Measurements from ENCODE around the gene SMARCC1. TPM values are rescaled to one million over a fixed set of nuclear protein-coding genes. Genes with fewer than 3 reads are reported as not detected.
"Not testable (repeated sequence)": the region's sequence is repeated elsewhere in the genome, so short reads cannot be mapped to it uniquely, and the experiment has no call there.

The SMARCC1 gene
- 10 to 100 TPM; 28.2 to 51.7 (median 31.2) TPM for total RNA-seq

DNA sequence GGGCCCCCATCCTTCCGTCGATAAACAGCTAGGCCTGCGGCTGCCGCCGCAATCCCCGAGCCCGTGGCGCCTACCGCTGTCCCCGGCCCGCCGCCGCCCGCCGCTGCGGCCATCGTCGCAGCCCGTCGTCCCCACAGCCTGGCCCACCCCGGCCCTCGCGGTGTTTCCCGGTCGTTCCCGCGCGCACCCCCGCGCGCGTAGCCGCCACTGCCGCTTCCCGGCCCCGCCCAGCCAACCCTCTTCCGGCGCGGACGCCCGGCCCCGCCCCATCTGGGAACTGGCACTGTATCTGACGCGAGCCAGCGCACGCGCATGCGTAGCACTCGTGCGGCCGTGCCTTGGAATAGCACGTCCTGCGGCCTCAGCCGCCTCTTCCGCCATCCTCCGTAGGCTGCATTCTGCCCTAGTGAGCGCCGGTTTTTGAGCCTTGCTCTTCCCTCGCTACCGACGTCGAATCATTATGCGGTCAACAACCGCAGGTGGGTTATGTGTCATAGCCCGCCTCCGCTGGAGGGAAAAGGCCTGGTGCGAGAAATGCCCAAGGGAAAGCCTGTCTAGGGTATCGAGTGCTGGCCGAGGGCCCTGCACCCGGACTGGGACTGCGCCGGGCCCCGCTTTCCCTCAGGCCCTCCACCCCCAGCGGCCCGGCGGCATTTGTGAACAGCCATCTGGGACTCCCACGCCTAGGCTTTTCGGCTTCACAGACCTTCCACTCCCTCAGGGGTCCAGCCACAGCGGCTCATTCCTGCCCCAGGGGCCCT is at the start of gene SMARCC1:
SMARCC1 (minus strand) TSS at position 209 of the 761 bp plus-strand sequence; CDS start at position 113, 96 bp downstream.
- H3K4me3 ChIP-seq, result peak within 1 kb of the TSS; percentile 83 to 100 (median 92)
- intact Hi-C loops (cut with DNase I), result no loop called here
- 0% methylated on average over 21 to 33 of the region's 79 CpGs for WGBS, 2 donors
- H3K36me3 ChIP-seq, result no peaks in the 10 kb centered on the region
- H3K4me1 ChIP-seq, result peaks cover 5 to 47% (median 23%) of the 10 kb centered on the region in 3 donors
- TF ChIP-seq, protein P1, sequence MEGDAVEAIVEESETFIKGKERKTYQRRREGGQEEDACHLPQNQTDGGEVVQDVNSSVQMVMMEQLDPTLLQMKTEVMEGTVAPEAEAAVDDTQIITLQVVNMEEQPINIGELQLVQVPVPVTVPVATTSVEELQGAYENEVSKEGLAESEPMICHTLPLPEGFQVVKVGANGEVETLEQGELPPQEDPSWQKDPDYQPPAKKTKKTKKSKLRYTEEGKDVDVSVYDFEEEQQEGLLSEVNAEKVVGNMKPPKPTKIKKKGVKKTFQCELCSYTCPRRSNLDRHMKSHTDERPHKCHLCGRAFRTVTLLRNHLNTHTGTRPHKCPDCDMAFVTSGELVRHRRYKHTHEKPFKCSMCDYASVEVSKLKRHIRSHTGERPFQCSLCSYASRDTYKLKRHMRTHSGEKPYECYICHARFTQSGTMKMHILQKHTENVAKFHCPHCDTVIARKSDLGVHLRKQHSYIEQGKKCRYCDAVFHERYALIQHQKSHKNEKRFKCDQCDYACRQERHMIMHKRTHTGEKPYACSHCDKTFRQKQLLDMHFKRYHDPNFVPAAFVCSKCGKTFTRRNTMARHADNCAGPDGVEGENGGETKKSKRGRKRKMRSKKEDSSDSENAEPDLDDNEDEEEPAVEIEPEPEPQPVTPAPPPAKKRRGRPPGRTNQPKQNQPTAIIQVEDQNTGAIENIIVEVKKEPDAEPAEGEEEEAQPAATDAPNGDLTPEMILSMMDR (IDR thresholded peaks at IDR 0.05), result peak in 1 of 6 experiments; percentile 23
- TF ChIP-seq POLR2A (IDR thresholded peaks at IDR 0.05), result peak in 3 of 4 donors; percentile 79 to 93 (median 87)
- peak; percentile 88 for DNase-seq
- no peaks in the 10 kb centered on the region for H3K9me3 ChIP-seq
- H3K27me3 ChIP-seq, result no peaks in the 10 kb centered on the region
- H3K27ac ChIP-seq, result peak within 1 kb of the TSS; percentile 97 to 100 (median 98)

DNA sequence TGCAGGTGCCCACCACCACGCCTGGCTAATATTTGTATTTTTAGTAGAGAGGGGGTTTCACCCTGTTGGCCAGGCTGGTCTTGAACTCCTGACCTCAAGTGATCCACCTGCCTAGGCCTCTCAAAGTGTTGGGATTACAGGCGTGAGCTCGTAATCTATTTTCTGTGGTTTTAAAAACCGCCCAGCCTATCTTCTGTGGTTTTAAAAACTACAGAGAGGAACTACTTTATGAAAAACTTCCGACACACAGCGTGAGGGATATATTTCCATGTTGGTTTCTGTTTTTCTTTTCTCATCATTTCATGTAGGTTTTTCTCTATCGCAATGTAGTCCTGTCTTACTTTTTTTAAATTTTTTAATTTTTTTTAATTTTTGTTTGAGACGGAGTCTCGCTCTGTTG is 47.8 kb upstream of the SMARCC1 start:
- H3K27me3 ChIP-seq; H3K4me3 ChIP-seq; H3K27ac ChIP-seq; DNase-seq; H3K9me3 ChIP-seq; intact Hi-C loops (cut with DNase I): not testable (repeated sequence)
- Histone ChIP-seq H3K4me1 (peaks cover 8 to 23% (median 17%) of the 10 kb centered on the region in 3 donors), H3K36me3 (peaks cover 20 to 75% (median 58%) of the 10 kb centered on the region in 3 donors)
- 72 to 78% methylated on average over 8 to 9 of the region's 9 CpGs for WGBS, 2 donors

DNA sequence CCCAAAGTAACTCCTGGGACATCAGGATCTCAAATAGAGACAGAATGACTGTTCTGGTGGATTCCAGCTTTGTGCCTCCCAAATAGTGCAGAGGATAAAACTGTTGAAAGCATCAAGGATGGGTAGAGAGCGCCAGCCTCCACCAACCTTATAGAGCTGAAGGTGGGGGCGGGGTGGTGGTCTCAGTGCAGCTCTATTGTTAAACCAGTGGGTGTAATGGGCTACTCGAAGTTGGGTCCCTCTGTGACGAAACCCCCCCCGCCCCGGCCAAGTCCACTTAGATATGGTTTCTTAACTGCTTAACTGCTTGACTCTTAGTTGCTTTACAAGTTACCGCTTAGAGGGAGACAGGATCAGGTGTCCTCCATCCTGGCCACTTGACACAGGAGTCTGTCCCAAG is 43.9 kb upstream of the SMARCC1 start:
- H3K4me3 ChIP-seq, result peak overlapping the region; percentile 81 to 89 (median 86)
- DNase-seq, result no peak

DNA sequence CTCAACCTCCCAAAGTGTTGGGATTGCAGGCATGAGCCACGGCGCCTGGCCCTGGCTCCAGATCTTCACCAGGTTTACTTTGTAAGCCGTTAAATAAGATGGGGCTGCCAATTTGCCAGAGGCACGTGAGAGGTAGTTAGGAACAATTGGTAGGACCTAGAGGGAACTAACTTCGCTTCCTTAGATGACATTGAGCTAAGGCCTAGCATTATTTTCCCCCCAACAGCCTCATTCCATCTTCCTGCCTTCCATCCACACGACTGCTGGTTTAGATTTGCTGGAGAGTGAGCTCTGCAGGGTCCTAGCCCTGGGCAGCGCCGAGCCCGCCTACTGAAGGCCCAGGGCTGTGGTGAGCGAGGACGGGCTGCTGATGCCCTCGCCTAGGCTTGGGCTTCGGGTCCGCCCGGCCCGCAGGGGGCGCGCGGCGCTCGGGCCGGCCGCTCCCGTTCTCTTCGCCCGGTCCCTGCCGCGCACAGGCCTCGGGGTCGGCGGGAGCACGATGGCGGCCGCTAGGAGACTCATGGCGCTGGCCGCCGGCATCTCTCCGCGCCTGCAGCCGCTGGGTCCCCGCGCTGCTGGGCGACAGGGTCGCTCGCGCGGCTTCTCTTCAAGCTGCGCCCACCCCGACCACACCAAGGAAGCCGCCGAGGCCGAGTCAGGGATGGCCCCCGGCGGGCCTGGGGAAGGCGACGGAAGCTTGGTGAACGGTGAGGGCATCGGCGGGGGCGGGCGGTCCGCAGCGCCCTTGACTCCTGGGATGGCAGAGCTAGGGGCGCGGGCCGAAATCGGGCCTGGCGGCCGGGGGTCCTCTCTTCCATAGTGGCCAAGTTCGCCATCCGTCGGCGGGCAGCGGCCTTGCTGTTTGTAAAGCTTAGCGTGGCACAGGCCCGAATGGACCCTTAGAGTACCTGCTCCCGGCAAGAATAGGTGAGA is 43.1 kb upstream of the SMARCC1 start:
- H3K9me3 ChIP-seq, result no peaks in the 10 kb centered on the region
- peak overlapping the region; percentile 72 to 90 (median 84) for H3K27ac ChIP-seq
- DNase-seq, result no peak
- TF ChIP-seq, protein P1 (IDR thresholded peaks at IDR 0.05), result peak; percentile 75 to 88 (median 82)
- peak in 1 of 4 donors; percentile 13 for TF ChIP-seq POLR2A (IDR thresholded peaks at IDR 0.05)
- no peaks in the 10 kb centered on the region for H3K27me3 ChIP-seq
- 6 to 37% methylated on average over 5 to 17 of the region's 77 CpGs for WGBS, 2 donors
- H3K4me1 ChIP-seq, result peaks cover 8 to 30% (median 19%) of the 10 kb centered on the region in 3 donors
- H3K36me3 ChIP-seq, result peaks cover 12 to 57% (median 18%) of the 10 kb centered on the region in 3 donors
- intact Hi-C loops (cut with DNase I), result no loop called here
- peak overlapping the region; percentile 81 to 89 (median 86) for H3K4me3 ChIP-seq

More for the DNA sequence above, 43.9 kb upstream of the SMARCC1 start:
- Histone ChIP-seq H3K27me3 (no peaks in the 10 kb centered on the region), H3K36me3 (peaks cover 18 to 57% (median 26%) of the 10 kb centered on the region in 3 donors), H3K4me1 (peaks cover 8 to 30% (median 19%) of the 10 kb centered on the region in 3 donors), H3K27ac (peak overlapping the region; percentile 72 to 90 (median 84)), H3K9me3 (no peaks in the 10 kb centered on the region)
- intact Hi-C loops (cut with DNase I), result no loop called here
- WGBS, 2 donors, result 16 to 60% methylated on average over 1 to 6 of the region's 7 CpGs
- TF ChIP-seq, protein P1 (IDR thresholded peaks at IDR 0.05), result no peak
- TF ChIP-seq POLR2A (IDR thresholded peaks at IDR 0.05), result no peak

DNA sequence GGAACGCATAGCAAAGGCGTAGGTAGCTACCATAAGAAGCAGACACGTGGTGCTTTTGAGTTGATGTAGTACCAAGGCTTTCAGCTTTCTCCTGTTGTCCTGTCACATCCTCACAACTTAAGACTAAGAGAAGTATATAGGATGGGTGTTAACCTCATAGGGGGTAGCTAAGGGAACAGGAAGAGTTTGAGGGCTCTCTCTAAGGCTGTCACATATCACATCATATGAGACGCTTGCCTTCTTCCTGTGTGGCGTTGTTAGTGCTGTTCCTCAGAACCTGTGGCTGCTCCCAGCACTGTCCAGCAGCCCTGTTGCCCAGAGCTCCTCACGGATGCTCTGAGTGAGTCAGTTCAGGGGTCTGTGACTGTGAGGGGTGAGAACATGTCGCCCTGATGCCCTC is 35.9 kb upstream of the SMARCC1 start:
- no peak overlapping the region for H3K27ac ChIP-seq
- H3K36me3 ChIP-seq, result peaks cover 0 to 95% (median 0%) of the 10 kb centered on the region in 3 donors
- TF ChIP-seq, protein P1 (IDR thresholded peaks at IDR 0.05), result no peak
- TF ChIP-seq POLR2A (IDR thresholded peaks at IDR 0.05), result no peak
- intact Hi-C loops (cut with DNase I), result no loop called here
- no peak for DNase-seq
- no peak overlapping the region for H3K4me3 ChIP-seq
- no peaks in the 10 kb centered on the region for H3K27me3 ChIP-seq
- no peaks in the 10 kb centered on the region for H3K9me3 ChIP-seq
- 85 to 92% methylated on average over 5 to 6 of the region's 7 CpGs for WGBS, 2 donors
- no peaks in the 10 kb centered on the region for H3K4me1 ChIP-seq

Measured in esophagus squamous epithelium (tissue), 5 donors.